T47D (cell line): ENCODE data around the gene EHD3.

Experiments used
- DNase-seq, 2 experiments: peaks; one replicate each; pipeline versions ENCODE4 v3.0.0 to v3.0.0-alpha.2; 2011 to 2012; ENCODE audit warnings: low read depth in 1 of 2, low spot score in 1 of 2
- JUND ChIP-seq: IDR thresholded peaks from 2 replicates; pipeline ENCODE4 v1.6.1; 2012; ENCODE audit warnings: low read depth
- in situ Hi-C: cut with HindIII; loops from 2 replicates; pipeline ENCODE4 v1.10.0; 2016; ENCODE audit warnings: low sequenced_read_pairs, low pct_unique_long_range_greater_than_20kb

The EHD3 gene

GRCh38 chr2:31217465-31218200, 16.3 kb upstream of the EHD3 start, which contains the start of gene CAPN14:
CAPN14 (minus strand) TSS chr2:31217515; CDS start chr2:31205447, 12,068 bp downstream.
- no peak for DNase-seq
- in situ Hi-C loops, result no loop called here
- no peak for TF ChIP-seq JUND

- in situ Hi-C loops, result no loop called here
- TF ChIP-seq JUND, result no peak
- no peak for DNase-seq
These were observed 14.6 kb upstream of the EHD3 start for GRCh38 chr2:31219131-31219969.

- in situ Hi-C loops, result no loop called here
- DNase-seq, result no peak
- no peak for TF ChIP-seq JUND
These were observed 12.4 kb upstream of the EHD3 start for GRCh38 chr2:31221544-31221943.

- no peak for TF ChIP-seq JUND
- DNase-seq, result no peak
- in situ Hi-C loops, result no loop called here
These were observed 11.9 kb upstream of the EHD3 start for GRCh38 chr2:31222071-31222470.

DNA sequence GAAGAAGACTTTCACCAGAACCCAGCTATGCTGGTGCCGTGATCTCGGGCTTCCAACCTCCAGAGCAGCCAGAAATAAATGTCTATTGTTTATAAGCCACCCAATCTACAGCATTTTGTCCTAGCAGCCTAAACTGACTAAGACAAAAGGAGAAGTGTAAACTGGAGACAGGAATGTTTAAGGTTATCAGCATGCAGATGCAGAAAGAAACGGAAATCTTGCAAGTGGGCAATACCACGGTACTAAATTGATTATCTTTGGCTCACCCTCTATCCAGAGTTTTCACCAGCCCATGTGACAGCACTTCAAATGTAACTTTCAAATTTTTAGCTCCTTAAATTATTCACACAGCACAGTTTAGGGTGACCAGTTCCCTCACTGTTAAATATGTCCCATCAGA, 10.9 kb upstream of the EHD3 start:
- TF ChIP-seq JUND, result no peak
- no peak for DNase-seq
- in situ Hi-C loops, result no loop called here

DNA sequence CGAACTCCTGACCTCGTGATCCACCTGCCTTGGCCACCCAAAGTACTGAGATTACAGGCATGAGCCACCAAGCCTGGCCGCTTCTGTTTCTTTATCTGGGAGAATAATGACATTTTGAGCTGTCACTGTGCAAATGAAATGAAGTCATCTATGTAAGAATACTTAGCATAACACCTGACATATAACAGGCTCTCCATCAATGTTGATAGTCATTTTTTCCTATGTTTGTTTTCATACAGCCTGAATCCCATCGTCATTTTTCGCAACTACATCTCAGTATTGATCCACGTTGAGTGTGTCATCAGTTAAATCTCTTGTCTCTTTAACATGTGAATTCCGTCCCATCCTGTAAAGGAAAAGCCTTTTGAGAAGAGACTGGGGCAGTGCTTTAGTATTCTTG, 10.2 kb upstream of the EHD3 start:
- TF ChIP-seq JUND, result no peak
- no peak for DNase-seq
- in situ Hi-C loops, result no loop called here

- in situ Hi-C loops, result no loop called here
- no peak for DNase-seq
These were observed 7.7 kb upstream of the EHD3 start for GRCh38 chr2:31226266-31226665.

DNA sequence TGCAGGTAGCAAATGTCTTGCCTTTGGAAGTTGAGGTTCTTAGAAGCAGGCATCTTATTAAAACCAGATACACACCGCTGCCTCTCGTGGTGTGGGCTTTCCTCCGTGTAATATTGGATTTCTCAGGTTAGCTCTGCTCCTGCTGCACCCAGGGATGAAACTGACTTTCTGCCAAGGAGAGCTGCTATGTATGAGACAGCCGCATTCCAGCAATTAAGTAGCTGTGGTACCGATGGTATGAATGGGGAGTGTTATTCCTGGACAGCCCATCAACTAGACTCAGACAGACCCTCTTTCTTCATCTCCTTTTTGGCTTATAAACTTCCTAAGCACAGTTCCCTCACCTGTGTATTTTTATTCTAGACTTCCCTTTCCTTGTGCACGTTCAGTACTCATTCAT, 6.8 kb upstream of the EHD3 start:
- TF ChIP-seq JUND, result no peak
- no peak for DNase-seq
- in situ Hi-C loops, result no loop called here

More at GRCh38 chr2:31226266-31226665, 7.7 kb upstream of the EHD3 start:
- TF ChIP-seq JUND, result no peak

DNA sequence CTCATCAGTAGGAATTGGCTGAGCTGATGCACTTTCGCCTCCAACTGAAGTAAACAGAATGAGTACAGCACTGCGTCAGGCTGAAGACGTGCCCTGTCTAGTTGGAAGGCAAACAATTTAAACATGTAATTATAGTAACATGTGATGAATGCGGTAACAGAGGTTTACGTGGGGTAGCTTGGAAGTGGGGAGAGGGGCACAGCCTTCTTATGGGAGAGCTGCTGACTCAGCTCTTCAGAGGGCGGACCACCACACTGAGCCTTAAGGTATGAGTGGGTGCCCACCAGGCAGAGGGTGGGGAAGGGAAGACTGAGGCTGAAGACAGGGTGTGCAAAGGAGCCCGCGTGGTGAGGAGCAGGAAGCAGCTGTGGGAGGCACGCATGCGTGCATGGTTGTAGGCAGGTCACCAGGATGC, 6.2 kb upstream of the EHD3 start:
- in situ Hi-C loops, result no loop called here
- TF ChIP-seq JUND, result no peak
- DNase-seq, result no peak

DNA sequence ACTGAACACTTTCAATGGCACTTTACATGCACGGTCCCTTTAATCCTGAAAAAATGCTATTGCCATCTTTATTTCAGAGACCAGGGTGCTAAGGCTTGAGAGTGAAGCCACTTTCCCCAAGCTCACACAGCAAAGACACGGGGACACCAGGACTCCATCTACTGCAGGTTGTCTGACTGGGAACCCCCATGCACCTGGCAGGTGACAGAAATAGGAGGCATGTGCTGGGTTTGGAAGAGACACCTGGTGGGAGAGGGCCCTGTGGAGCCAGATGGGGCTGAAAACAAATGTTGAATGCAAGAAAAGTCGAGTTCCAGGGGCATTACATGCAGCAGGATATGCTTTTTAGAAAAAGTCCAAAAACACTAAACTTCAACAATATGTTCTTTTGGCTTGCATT, 5.2 kb upstream of the EHD3 start:
- in situ Hi-C loops, result no loop called here
- no peak for TF ChIP-seq JUND
- no peak for DNase-seq

GRCh38 chr2:31230751-31231150, 3.2 kb upstream of the EHD3 start:
- TF ChIP-seq JUND, result no peak
- in situ Hi-C loops, result no loop called here
- no peak for DNase-seq

DNA sequence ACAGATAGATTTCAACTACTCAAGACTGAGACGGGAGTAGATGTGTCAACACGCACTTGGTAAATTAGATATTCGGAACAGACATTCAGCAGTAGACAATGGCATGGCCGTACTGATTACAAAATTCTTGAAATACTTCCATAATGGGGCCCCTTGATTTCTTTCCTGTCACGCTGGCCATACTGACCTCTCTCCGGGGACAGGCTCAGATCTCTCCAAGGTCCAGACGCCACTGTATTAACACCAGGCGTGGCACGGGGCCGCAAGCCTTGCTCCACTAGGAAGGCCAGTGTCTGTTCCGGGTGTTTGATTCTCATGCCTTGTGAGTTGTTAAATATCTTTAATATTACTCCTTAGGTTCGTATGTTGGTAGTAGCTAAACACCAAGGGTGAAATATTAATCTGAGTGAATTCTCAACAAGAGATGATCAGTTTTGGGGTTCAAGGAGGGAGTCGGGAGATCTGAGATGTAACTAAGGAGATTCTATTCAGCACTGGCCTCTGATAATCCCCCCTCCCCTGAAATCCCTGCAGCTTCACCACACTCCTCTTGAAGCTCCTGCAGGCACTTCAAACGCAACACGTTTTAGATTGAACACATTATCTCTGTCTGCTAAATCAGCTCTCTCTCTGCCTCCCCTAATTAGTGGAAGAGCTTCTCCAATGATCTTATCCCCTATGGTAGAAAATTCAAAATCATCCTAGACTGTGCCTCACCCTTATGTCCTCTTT, 2.2 kb upstream of the EHD3 start:
- TF ChIP-seq JUND, result no peak
- in situ Hi-C loops, result no loop called here
- DNase-seq, result no peak

DNA sequence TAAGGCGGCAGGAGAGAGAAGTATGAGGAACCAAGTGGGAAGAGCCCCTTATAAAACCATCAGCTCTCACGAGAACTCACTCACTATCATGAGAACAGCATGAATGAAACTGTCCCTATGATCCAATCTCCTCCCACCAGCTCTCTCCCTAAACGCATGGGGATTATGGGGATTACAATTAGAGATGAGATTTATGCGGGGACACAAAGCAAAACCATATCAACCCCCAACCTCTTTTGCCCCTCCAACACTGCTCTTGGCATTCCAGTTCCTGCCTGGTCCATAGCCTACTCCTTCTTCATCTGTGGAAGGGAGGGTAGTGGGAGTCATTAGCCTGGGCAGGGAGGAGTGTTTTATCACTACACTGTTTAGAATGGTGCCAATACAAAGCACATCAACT, 1.4 kb upstream of the EHD3 start:
- TF ChIP-seq JUND, result no peak
- in situ Hi-C loops, result no loop called here
- DNase-seq, result no peak
